ENCODE data around the gene SKAP2.
A peak's percentile ranks its signal among the peaks of the same experiment; 100 is the strongest.

SKAP2 gene

GRCh38 chr7:26864309-26865093 is at the start of gene SKAP2:
TSS of gene SKAP2 (minus strand) at chr7:26864590. CDS start at chr7:26864429, 161 bp downstream.
- Histone ChIP-seq H3K4me1 (ENCODE audit: insufficient read depth, low read length) (peaks cover 25% of the 10 kb centered on the region), H3K4me2 (ENCODE audit: insufficient read depth, low read length) (peak within 1 kb of the TSS; percentile 85), H2AFZ (ENCODE audit: low read depth, low read length) (peak within 1 kb of the TSS; percentile 98), H3K9me3 (ENCODE audit: insufficient read depth, low read length, severe bottlenecking) (no peaks in the 10 kb centered on the region), H3K27me3 (ENCODE audit: insufficient read depth, low read length, poor library complexity) (no peaks in the 10 kb centered on the region), H3K27ac (ENCODE audit: low read length) (peak within 1 kb of the TSS; percentile 95), H3K36me3 (ENCODE audit: insufficient read depth, low read length) (no peaks in the 10 kb centered on the region; the same call in 1 of the 2 replicates), H3K4me3 (ENCODE audit: low read depth in 1 of 2, low read length in 2 of 2) (peak within 1 kb of the TSS; percentile 63 to 85), H3K9ac (ENCODE audit: low read depth, low read length) (peak within 1 kb of the TSS; percentile 85), H4K20me1 (ENCODE audit: insufficient read depth, low read length) (no peaks in the 10 kb centered on the region), H3K79me2 (ENCODE audit: insufficient read depth, low read length) (peaks cover 19% of the 10 kb centered on the region)
- no peak for TF ChIP-seq CTCF (IDR thresholded peaks at IDR 0.05; ENCODE audit: borderline replicate concordance, extremely low read depth, low read length, poor library complexity, severe bottlenecking)
- TF ChIP-seq EZH2 (IDR thresholded peaks at IDR 0.05; ENCODE audit: borderline replicate concordance, low read depth, low read length, severe bottlenecking) = no peak
- ATAC-seq (ENCODE audit: insufficient read depth, low read depth) = peak; percentile 90
- DNase-seq = peak; percentile 98

- H3K27ac ChIP-seq (ENCODE audit: low read length) = no peak overlapping the region
- H3K79me2 ChIP-seq (ENCODE audit: insufficient read depth, low read length) = no peaks in the 10 kb centered on the region
- H3K4me3 ChIP-seq (ENCODE audit: low read depth in 1 of 2, low read length in 2 of 2) = no peak overlapping the region
- H3K4me2 ChIP-seq (ENCODE audit: insufficient read depth, low read length) = no peak overlapping the region
- no peak for ATAC-seq (ENCODE audit: insufficient read depth, low read depth)
- DNase-seq = no peak
- peaks cover 19% of the 10 kb centered on the region for H3K27me3 ChIP-seq (ENCODE audit: insufficient read depth, low read length, poor library complexity)
- no peak overlapping the region for H3K9ac ChIP-seq (ENCODE audit: low read depth, low read length)
- H3K9me3 ChIP-seq (ENCODE audit: insufficient read depth, low read length, severe bottlenecking) = no peaks in the 10 kb centered on the region
- no peak for TF ChIP-seq CTCF (IDR thresholded peaks at IDR 0.05; ENCODE audit: borderline replicate concordance, extremely low read depth, low read length, poor library complexity, severe bottlenecking)
- no peak for TF ChIP-seq EZH2 (IDR thresholded peaks at IDR 0.05; ENCODE audit: borderline replicate concordance, low read depth, low read length, severe bottlenecking)
- no peaks in the 10 kb centered on the region for H3K36me3 ChIP-seq (ENCODE audit: insufficient read depth, low read length)
- H4K20me1 ChIP-seq (ENCODE audit: insufficient read depth, low read length) = no peaks in the 10 kb centered on the region
- H3K4me1 ChIP-seq (ENCODE audit: insufficient read depth, low read length) = no peaks in the 10 kb centered on the region
- H2AFZ ChIP-seq (ENCODE audit: low read depth, low read length) = no peak overlapping the region
Measured at GRCh38 chr7:26912933-26913536, 48.6 kb upstream of the SKAP2 start.

- DNase-seq = no peak
- no peaks in the 10 kb centered on the region for H4K20me1 ChIP-seq (ENCODE audit: insufficient read depth, low read length)
- H3K36me3 ChIP-seq (ENCODE audit: insufficient read depth, low read length) = no peaks in the 10 kb centered on the region
- no peak overlapping the region for H3K4me3 ChIP-seq (ENCODE audit: low read depth in 1 of 2, low read length in 2 of 2)
- H2AFZ ChIP-seq (ENCODE audit: low read depth, low read length) = no peak overlapping the region
- H3K79me2 ChIP-seq (ENCODE audit: insufficient read depth, low read length) = no peaks in the 10 kb centered on the region
- no peak overlapping the region for H3K9ac ChIP-seq (ENCODE audit: low read depth, low read length)
- no peak overlapping the region for H3K27ac ChIP-seq (ENCODE audit: low read length)
- no peaks in the 10 kb centered on the region for H3K4me1 ChIP-seq (ENCODE audit: insufficient read depth, low read length)
- no peak overlapping the region for H3K4me2 ChIP-seq (ENCODE audit: insufficient read depth, low read length)
- no peaks in the 10 kb centered on the region for H3K9me3 ChIP-seq (ENCODE audit: insufficient read depth, low read length, severe bottlenecking)
- ATAC-seq (ENCODE audit: insufficient read depth, low read depth) = no peak
- TF ChIP-seq CTCF (IDR thresholded peaks at IDR 0.05; ENCODE audit: borderline replicate concordance, extremely low read depth, low read length, poor library complexity, severe bottlenecking) (no peak), EZH2 (IDR thresholded peaks at IDR 0.05; ENCODE audit: borderline replicate concordance, low read depth, low read length, severe bottlenecking) (no peak)
- H3K27me3 ChIP-seq (ENCODE audit: insufficient read depth, low read length, poor library complexity) = peaks cover 13% of the 10 kb centered on the region
Measured at GRCh38 chr7:26912338-26912737, 47.9 kb upstream of the SKAP2 start.
